GM23248 (cell line): ENCODE results near the gene STAMBPL1.

Experiments
- EZH2 ChIP-seq: fragments of 200-600 bp; sonication (generic); IDR thresholded peaks from 2 replicates; pipeline ENCODE4 v1.6.1; 2018; ENCODE audit warnings: antibody characterized with exemption, mild to moderate bottlenecking; ENCODE audit not compliant: insufficient read depth, poor library complexity, severe bottlenecking
- EZH2phosphoT487 ChIP-seq: fragments of 200-600 bp; sonication (generic); IDR thresholded peaks from 2 replicates; pipeline ENCODE4 v1.6.1; 2018; ENCODE audit warnings: antibody characterized with exemption, moderate library complexity, mild to moderate bottlenecking, low read depth; ENCODE audit not compliant: insufficient read depth

GRCh38 chr10:88874281-88874680, 5.8 kb upstream of the STAMBPL1 start:
- TF ChIP-seq EZH2phosphoT487 = no peak
- TF ChIP-seq EZH2 = no peak
